OCI-LY7 (cell line): ENCODE measurements around the gene PKD1.

ENCODE experiments used
- CTCF ChIP-seq: fragments of 200-600 bp; sonication (generic); conservative IDR thresholded peaks from 2 replicates; pipeline ENCODE4 v1.5.1; 2014; ENCODE audit warnings: mild to moderate bottlenecking, antibody characterized with exemption, low read length, moderate library complexity, mixed read lengths
- EZH2phosphoT487 ChIP-seq: fragments of 200-600 bp; sonication (generic); IDR thresholded peaks from 2 replicates; pipeline ENCODE4 v1.6.1; 2018; ENCODE audit warnings: low read depth, borderline replicate concordance, mild to moderate bottlenecking, mixed run types, antibody characterized with exemption, low read length, moderate library complexity, mixed read lengths

GRCh38 chr16:2085669-2086068, 50.0 kb downstream of the PKD1 start:
- TF ChIP-seq CTCF (no peak), EZH2phosphoT487 (no peak)
